CD4-positive, alpha-beta T cell treated with Interferon alpha-2 for 1 hour (primary cell): ENCODE measurements around the gene PSMF1.
"Not testable (repeated sequence)": the region's sequence is repeated elsewhere in the genome, so short reads cannot be mapped to it uniquely, and the experiment has no call there.

ENCODE experiments used
- DNase-seq, 2 donors: peaks; one replicate each; pipeline ENCODE4 v3.0.0-alpha.2; 2020 to 2022

The PSMF1 gene

GRCh38 chr20:1122388-1123315, 4.2 kb downstream of the PSMF1 start:
- DNase-seq, result peak in 1 of 2 donors; percentile 33

GRCh38 chr20:1123666-1124065, 5.3 kb downstream of the PSMF1 start:
- DNase-seq, result no peak

- no peak for DNase-seq
These were observed 6.0 kb downstream of the PSMF1 start for GRCh38 chr20:1124421-1124820.

- DNase-seq, result no peak
These were observed 6.9 kb downstream of the PSMF1 start for GRCh38 chr20:1125277-1125676.

GRCh38 chr20:1127840-1128239, 9.4 kb downstream of the PSMF1 start:
- DNase-seq, result no peak

GRCh38 chr20:1130058-1130694, 11.8 kb downstream of the PSMF1 start:
- DNase-seq, result no peak

- DNase-seq, result peak in 1 of 2 donors; percentile 27
These were observed 12.4 kb downstream of the PSMF1 start for GRCh38 chr20:1130847-1131246.

GRCh38 chr20:1131354-1131753, 13.0 kb downstream of the PSMF1 start:
- no peak for DNase-seq

- no peak for DNase-seq
These were observed 16.0 kb downstream of the PSMF1 start for GRCh38 chr20:1134355-1134754.

GRCh38 chr20:1134836-1135235, 16.4 kb downstream of the PSMF1 start:
- DNase-seq, result no peak

- no peak for DNase-seq
These were observed 18.8 kb downstream of the PSMF1 start for GRCh38 chr20:1137236-1137635.

- DNase-seq, result no peak
These were observed 26.2 kb downstream of the PSMF1 start for GRCh38 chr20:1144401-1145172.

GRCh38 chr20:1146957-1147356, 28.6 kb downstream of the PSMF1 start:
- no peak for DNase-seq

GRCh38 chr20:1149812-1150211, 31.4 kb downstream of the PSMF1 start:
- DNase-seq, result not testable (repeated sequence)

GRCh38 chr20:1150218-1150617, 31.8 kb downstream of the PSMF1 start:
- DNase-seq, result no peak

- DNase-seq, result no peak
These were observed 32.6 kb downstream of the PSMF1 start for GRCh38 chr20:1150968-1151367.

GRCh38 chr20:1154226-1154625, 35.8 kb downstream of the PSMF1 start:
- DNase-seq, result no peak

GRCh38 chr20:1154691-1155090, 36.3 kb downstream of the PSMF1 start:
- no peak for DNase-seq

GRCh38 chr20:1155342-1155741, 36.9 kb downstream of the PSMF1 start:
- DNase-seq, result no peak

GRCh38 chr20:1160496-1160895, 42.1 kb downstream of the PSMF1 start:
- no peak for DNase-seq

- no peak for DNase-seq
These were observed 42.6 kb downstream of the PSMF1 start for GRCh38 chr20:1160991-1161390.

GRCh38 chr20:1163105-1163504, 44.7 kb downstream of the PSMF1 start:
- DNase-seq, result no peak

GRCh38 chr20:1163653-1164052, 45.3 kb downstream of the PSMF1 start:
- no peak for DNase-seq

GRCh38 chr20:1164871-1165270, 46.5 kb downstream of the PSMF1 start:
- no peak for DNase-seq
